ENCODE results near the gene MID1IP1. TPM values are rescaled to one million over a fixed set of nuclear protein-coding genes. Genes with fewer than 3 reads are reported as not detected.

Gene MID1IP1
- total and polyA plus RNA-seq, 2 of the 13 experiments (the other 11 are each of a cell fraction or from before 2014, with no cell fraction given) = 35.7 to 36.1 TPM

DNA sequence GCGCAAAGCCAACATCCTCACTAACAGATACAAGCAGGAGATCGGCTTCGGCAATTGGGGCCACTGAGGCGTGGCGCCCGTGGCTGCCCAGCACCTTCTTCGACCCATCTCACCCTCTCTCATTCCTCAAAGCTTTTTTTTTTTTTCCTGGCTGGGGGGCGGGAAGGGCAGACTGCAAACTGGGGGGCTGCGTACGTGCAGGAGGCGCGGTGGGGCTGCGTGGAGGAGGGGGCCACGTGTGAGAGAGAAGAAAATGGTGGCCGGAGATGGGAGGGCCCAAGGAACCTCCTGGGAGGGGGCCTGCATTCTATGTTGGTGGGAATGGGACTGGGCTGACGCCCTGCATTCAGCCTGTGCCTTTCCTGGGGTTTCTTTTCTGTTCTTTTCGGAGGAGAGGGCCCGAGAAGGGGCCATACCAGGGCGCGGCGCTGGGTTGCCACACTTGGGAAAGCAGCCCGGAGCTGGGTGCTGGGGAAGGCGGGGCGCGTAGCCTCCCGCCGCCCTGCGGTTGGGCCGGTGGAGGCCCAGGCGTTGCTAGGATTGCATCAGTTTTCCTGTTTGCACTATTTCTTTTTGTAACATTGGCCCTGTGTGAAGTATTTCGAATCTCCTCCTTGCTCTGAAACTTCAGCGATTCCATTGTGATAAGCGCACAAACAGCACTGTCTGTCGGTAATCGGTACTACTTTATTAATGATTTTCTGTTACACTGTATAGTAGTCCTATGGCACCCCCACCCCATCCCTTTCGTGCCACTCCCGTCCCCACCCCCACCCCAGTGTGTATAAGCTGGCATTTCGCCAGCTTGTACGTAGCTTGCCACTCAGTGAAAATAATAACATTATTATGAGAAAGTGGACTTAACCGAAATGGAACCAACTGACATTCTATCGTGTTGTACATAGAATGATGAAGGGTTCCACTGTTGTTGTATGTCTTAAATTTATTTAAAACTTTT is 4.5 kb downstream of the MID1IP1 start (continued):
- TF ChIP-seq, protein P1, sequence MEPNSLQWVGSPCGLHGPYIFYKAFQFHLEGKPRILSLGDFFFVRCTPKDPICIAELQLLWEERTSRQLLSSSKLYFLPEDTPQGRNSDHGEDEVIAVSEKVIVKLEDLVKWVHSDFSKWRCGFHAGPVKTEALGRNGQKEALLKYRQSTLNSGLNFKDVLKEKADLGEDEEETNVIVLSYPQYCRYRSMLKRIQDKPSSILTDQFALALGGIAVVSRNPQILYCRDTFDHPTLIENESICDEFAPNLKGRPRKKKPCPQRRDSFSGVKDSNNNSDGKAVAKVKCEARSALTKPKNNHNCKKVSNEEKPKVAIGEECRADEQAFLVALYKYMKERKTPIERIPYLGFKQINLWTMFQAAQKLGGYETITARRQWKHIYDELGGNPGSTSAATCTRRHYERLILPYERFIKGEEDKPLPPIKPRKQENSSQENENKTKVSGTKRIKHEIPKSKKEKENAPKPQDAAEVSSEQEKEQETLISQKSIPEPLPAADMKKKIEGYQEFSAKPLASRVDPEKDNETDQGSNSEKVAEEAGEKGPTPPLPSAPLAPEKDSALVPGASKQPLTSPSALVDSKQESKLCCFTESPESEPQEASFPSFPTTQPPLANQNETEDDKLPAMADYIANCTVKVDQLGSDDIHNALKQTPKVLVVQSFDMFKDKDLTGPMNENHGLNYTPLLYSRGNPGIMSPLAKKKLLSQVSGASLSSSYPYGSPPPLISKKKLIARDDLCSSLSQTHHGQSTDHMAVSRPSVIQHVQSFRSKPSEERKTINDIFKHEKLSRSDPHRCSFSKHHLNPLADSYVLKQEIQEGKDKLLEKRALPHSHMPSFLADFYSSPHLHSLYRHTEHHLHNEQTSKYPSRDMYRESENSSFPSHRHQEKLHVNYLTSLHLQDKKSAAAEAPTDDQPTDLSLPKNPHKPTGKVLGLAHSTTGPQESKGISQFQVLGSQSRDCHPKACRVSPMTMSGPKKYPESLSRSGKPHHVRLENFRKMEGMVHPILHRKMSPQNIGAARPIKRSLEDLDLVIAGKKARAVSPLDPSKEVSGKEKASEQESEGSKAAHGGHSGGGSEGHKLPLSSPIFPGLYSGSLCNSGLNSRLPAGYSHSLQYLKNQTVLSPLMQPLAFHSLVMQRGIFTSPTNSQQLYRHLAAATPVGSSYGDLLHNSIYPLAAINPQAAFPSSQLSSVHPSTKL (CRISPR knock-in tag; IDR thresholded peaks at IDR 0.05) = 0 out of 2 replicates have a peak, but pooled peaks have one; percentile 16
- no peak for TF ChIP-seq RBM22 (optimal IDR thresholded peaks at IDR 0.05; ENCODE audit: low read length)
- no peak for TF ChIP-seq SATB2 (CRISPR knock-in tag; IDR thresholded peaks at IDR 0.05)
- TF ChIP-seq, protein P2, sequence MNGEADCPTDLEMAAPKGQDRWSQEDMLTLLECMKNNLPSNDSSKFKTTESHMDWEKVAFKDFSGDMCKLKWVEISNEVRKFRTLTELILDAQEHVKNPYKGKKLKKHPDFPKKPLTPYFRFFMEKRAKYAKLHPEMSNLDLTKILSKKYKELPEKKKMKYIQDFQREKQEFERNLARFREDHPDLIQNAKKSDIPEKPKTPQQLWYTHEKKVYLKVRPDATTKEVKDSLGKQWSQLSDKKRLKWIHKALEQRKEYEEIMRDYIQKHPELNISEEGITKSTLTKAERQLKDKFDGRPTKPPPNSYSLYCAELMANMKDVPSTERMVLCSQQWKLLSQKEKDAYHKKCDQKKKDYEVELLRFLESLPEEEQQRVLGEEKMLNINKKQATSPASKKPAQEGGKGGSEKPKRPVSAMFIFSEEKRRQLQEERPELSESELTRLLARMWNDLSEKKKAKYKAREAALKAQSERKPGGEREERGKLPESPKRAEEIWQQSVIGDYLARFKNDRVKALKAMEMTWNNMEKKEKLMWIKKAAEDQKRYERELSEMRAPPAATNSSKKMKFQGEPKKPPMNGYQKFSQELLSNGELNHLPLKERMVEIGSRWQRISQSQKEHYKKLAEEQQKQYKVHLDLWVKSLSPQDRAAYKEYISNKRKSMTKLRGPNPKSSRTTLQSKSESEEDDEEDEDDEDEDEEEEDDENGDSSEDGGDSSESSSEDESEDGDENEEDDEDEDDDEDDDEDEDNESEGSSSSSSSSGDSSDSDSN (CRISPR knock-in tag; IDR thresholded peaks at IDR 0.05) = 0 out of 2 replicates have a peak, but pooled peaks have one; percentile 12
- no peak for TF ChIP-seq ZNF326 (CRISPR knock-in tag; IDR thresholded peaks at IDR 0.05; ENCODE audit: borderline replicate concordance)
- 0 out of 2 replicates have a peak, but pooled peaks have one; percentile 14 for TF ChIP-seq ZC3H13 (CRISPR knock-in tag; IDR thresholded peaks at IDR 0.05)
- no peak for TF ChIP-seq POLR2AphosphoS2 (IDR thresholded peaks at IDR 0.05; ENCODE audit: low read depth, low read length)
- 0 out of 2 replicates have a peak, but pooled peaks have one; percentile 27 for TF ChIP-seq KLF6 (CRISPR knock-in tag; IDR thresholded peaks at IDR 0.05)
- no peak for TF ChIP-seq RAD51 (IDR thresholded peaks at IDR 0.05; ENCODE audit: borderline replicate concordance)
- 0 out of 2 replicates have a peak, but pooled peaks have one; percentile 10 for TF ChIP-seq SP5 (CRISPR knock-in tag; IDR thresholded peaks at IDR 0.05; ENCODE audit: borderline replicate concordance, low read depth)
- TF ChIP-seq, protein P3, sequence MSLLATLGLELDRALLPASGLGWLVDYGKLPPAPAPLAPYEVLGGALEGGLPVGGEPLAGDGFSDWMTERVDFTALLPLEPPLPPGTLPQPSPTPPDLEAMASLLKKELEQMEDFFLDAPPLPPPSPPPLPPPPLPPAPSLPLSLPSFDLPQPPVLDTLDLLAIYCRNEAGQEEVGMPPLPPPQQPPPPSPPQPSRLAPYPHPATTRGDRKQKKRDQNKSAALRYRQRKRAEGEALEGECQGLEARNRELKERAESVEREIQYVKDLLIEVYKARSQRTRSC (CRISPR knock-in tag; IDR thresholded peaks at IDR 0.05; ENCODE audit: low read depth) = no peak
- no peak for TF ChIP-seq ZNF329 (CRISPR knock-in tag; IDR thresholded peaks at IDR 0.05; ENCODE audit: low read depth)
- no peak for TF ChIP-seq TAF15 (IDR thresholded peaks at IDR 0.05; ENCODE audit: low read depth, low read length, poor library complexity, severe bottlenecking)
- TF ChIP-seq, protein P4, sequence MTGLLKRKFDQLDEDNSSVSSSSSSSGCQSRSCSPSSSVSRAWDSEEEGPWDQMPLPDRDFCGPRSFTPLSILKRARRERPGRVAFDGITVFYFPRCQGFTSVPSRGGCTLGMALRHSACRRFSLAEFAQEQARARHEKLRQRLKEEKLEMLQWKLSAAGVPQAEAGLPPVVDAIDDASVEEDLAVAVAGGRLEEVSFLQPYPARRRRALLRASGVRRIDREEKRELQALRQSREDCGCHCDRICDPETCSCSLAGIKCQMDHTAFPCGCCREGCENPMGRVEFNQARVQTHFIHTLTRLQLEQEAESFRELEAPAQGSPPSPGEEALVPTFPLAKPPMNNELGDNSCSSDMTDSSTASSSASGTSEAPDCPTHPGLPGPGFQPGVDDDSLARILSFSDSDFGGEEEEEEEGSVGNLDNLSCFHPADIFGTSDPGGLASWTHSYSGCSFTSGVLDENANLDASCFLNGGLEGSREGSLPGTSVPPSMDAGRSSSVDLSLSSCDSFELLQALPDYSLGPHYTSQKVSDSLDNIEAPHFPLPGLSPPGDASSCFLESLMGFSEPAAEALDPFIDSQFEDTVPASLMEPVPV (CRISPR knock-in tag; IDR thresholded peaks at IDR 0.05) = no peak
- no peak for TF ChIP-seq HES4 (CRISPR knock-in tag; IDR thresholded peaks at IDR 0.05; ENCODE audit: borderline replicate concordance)
- no peak for TF ChIP-seq FOXK1 (CRISPR knock-in tag; IDR thresholded peaks at IDR 0.05; ENCODE audit: borderline replicate concordance, low read depth)
- TF ChIP-seq NFE2 (CRISPR knock-in tag; IDR thresholded peaks at IDR 0.05) = no peak
- TF ChIP-seq, protein P5, sequence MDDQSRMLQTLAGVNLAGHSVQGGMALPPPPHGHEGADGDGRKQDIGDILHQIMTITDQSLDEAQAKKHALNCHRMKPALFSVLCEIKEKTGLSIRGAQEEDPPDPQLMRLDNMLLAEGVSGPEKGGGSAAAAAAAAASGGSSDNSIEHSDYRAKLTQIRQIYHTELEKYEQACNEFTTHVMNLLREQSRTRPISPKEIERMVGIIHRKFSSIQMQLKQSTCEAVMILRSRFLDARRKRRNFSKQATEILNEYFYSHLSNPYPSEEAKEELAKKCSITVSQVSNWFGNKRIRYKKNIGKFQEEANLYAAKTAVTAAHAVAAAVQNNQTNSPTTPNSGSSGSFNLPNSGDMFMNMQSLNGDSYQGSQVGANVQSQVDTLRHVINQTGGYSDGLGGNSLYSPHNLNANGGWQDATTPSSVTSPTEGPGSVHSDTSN (CRISPR knock-in tag; IDR thresholded peaks at IDR 0.05; ENCODE audit: borderline replicate concordance) = no peak
